ENCODE results near the gene LIPA.

The LIPA gene

DNA sequence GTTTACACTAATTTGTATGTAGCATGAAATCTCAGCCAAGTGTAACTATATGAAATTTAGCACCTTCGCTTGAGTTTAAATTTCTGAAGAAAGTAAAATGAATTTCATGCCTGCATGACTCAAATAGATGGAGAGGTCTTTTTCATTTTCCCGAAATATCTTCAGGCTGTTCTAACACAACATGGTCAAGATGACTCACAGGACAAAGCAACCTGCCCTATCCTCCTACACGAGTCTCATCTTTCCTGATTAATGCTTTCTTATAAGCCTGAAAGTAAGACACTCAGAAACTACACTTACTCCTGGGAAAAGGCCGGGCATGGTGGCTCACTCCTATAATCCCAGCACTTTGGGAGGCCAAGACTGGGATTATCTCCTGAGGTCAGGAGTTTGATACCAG is 85.7 kb downstream of the LIPA start:
- no peak overlapping the region for H3K4me3 Mint-ChIP-seq
- no peak overlapping the region for H3K27ac Mint-ChIP-seq
- H3K27me3 Mint-ChIP-seq = peaks cover 5% of the 10 kb centered on the region
- H3K36me3 Mint-ChIP-seq = no peaks in the 10 kb centered on the region
- no peak for ATAC-seq (ENCODE audit: low read depth)
- no peaks in the 10 kb centered on the region for H3K9me3 Mint-ChIP-seq
- DNase-seq (ENCODE audit: low spot score in 2 of 2) = no peak
- H3K4me1 Mint-ChIP-seq = peaks cover 13% of the 10 kb centered on the region

DNA sequence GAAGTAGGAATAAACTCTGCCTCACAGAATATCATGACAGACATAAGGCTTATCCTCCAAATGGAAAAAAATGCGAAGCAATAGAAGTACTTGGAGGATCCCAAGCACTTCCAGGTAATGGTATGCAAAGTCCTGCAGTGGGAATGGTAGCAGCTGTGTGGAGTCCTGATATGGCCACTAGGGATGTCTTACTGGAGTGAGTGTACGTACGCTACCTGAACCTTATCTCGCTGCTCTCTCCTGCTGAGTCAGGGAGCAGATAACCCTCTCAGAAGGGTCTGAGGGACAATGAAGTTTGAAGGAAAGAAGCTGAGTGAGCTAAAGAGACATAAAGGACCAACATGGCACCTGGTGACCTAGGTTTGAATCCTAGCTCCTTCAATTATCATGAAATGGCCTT is 86.7 kb downstream of the LIPA start:
- Mint-ChIP-seq H3K4me3 (no peak overlapping the region), H3K4me1 (peaks cover 13% of the 10 kb centered on the region), H3K36me3 (no peaks in the 10 kb centered on the region), H3K27me3 (peaks cover 5% of the 10 kb centered on the region), H3K9me3 (no peaks in the 10 kb centered on the region), H3K27ac (no peak overlapping the region)
- ATAC-seq (ENCODE audit: low read depth) (no peak), DNase-seq (ENCODE audit: low spot score in 2 of 2) (no peak)

DNA sequence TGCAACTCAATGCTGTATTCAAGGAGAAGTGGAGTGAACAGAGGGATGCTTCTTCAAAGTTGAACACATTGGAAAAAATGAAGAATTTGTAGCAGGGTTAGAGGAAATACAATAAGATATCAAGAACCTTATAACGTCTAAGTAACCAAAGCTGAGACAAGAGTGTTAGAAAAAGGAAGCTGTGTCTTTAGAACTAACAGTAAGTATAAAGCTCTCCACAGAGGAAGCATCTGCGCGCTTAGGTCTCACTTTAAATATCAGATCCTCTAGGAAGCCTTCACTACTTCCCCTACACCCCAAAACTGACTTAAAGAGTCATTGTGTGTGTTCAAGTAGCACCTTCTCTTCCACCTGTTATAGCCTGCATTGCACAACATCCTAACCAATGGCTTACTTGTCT is 87.5 kb downstream of the LIPA start:
- ATAC-seq (ENCODE audit: low read depth) = peak; percentile 63
- peak overlapping the region; percentile 72 for H3K4me3 Mint-ChIP-seq
- no peaks in the 10 kb centered on the region for H3K9me3 Mint-ChIP-seq
- peaks cover 13% of the 10 kb centered on the region for H3K4me1 Mint-ChIP-seq
- no peak for DNase-seq (ENCODE audit: low spot score in 2 of 2)
- H3K36me3 Mint-ChIP-seq = no peaks in the 10 kb centered on the region
- H3K27me3 Mint-ChIP-seq = peaks cover 5% of the 10 kb centered on the region
- peak overlapping the region; percentile 58 for H3K27ac Mint-ChIP-seq

All from memory B cell (primary cell).